Prostate gland (tissue), 2 donors: Measurements from ENCODE around the gene HOXC6.
"Not testable (repeated sequence)": the region's sequence is repeated elsewhere in the genome, so short reads cannot be mapped to it uniquely, and the experiment has no call there.

ENCODE experiments used
- POLR2A ChIP-seq: fragments of 450-650 bp; IDR thresholded peaks from one replicate; pipeline ENCODE4 v1.6.1; 2016; ENCODE audit warnings: antibody characterized with exemption, mild to moderate bottlenecking
- TF ChIP-seq, protein P1 (sequence below), 4 experiments: fragments of 200-600 bp in 2 of 4; fragments of 450-650 bp in 2 of 4; sonication (generic) in 2 of 4; IDR thresholded peaks; 1 replicate in 3 of 4; 2 replicates in 1 of 4; pipeline ENCODE4 v1.5.1; 2016 to 2019; ENCODE audit warnings: antibody characterized with exemption in 4 of 4, mild to moderate bottlenecking in 2 of 4, moderate library complexity in 2 of 4

DNA sequence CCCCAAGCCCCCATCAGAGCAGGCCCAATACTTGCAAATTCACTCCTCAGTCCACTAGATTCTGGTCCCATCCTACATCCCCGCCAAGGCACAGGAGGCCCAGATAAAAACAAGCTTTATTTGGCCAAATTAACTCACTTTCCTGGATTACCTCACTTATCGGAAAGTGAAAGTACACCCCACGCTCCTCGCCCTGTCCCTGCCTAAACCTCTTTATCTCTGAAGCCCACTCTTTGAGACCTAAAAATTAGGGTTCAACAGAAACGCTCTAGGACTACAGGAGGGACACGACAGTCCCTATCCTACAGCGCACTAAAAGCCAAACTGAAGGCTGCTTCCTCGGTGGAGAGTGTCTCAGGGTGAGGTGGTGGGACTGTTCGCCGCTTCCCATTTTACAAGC lies 49.6 kb downstream of the HOXC6 start:
- TF ChIP-seq POLR2A, result not testable (repeated sequence)
- TF ChIP-seq, protein P1, sequence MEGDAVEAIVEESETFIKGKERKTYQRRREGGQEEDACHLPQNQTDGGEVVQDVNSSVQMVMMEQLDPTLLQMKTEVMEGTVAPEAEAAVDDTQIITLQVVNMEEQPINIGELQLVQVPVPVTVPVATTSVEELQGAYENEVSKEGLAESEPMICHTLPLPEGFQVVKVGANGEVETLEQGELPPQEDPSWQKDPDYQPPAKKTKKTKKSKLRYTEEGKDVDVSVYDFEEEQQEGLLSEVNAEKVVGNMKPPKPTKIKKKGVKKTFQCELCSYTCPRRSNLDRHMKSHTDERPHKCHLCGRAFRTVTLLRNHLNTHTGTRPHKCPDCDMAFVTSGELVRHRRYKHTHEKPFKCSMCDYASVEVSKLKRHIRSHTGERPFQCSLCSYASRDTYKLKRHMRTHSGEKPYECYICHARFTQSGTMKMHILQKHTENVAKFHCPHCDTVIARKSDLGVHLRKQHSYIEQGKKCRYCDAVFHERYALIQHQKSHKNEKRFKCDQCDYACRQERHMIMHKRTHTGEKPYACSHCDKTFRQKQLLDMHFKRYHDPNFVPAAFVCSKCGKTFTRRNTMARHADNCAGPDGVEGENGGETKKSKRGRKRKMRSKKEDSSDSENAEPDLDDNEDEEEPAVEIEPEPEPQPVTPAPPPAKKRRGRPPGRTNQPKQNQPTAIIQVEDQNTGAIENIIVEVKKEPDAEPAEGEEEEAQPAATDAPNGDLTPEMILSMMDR (IDR thresholded peaks at IDR 0.05), result not testable (repeated sequence)
